ENCODE data around the gene CRLF3.
"Not testable (repeated sequence)": the region's sequence is repeated elsewhere in the genome, so short reads cannot be mapped to it uniquely, and the experiment has no call there.

DNA sequence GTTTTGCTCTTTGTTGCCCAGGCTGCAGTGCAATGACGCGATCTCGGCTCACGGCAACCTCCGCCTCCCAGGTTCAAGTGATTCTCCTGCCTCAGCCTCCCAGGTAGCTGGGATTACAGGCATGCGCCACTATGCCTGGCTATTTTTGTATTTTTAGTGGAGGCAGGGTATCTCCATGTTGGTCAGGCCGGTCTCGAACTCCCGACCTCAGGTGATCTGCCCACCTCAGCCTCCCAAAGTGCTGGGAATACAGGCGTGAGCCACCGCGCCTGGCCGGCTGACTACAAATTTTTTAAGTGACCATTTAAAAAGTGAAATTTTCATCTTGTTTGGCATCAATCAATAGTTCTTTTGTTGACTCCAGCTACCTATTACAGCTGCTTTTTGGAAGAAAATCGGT lies 90.3 kb downstream of the CRLF3 start:
- not testable (repeated sequence) for TF ChIP-seq POLR2AphosphoS5 (IDR thresholded peaks at IDR 0.05)
- TF ChIP-seq, protein P1, sequence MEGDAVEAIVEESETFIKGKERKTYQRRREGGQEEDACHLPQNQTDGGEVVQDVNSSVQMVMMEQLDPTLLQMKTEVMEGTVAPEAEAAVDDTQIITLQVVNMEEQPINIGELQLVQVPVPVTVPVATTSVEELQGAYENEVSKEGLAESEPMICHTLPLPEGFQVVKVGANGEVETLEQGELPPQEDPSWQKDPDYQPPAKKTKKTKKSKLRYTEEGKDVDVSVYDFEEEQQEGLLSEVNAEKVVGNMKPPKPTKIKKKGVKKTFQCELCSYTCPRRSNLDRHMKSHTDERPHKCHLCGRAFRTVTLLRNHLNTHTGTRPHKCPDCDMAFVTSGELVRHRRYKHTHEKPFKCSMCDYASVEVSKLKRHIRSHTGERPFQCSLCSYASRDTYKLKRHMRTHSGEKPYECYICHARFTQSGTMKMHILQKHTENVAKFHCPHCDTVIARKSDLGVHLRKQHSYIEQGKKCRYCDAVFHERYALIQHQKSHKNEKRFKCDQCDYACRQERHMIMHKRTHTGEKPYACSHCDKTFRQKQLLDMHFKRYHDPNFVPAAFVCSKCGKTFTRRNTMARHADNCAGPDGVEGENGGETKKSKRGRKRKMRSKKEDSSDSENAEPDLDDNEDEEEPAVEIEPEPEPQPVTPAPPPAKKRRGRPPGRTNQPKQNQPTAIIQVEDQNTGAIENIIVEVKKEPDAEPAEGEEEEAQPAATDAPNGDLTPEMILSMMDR (IDR thresholded peaks at IDR 0.05): not testable (repeated sequence)
